Epithelial cell of proximal tubule (primary cell): ENCODE data around the gene THBS1. TPM values are rescaled to one million over a fixed set of nuclear protein-coding genes. Genes with fewer than 3 reads are reported as not detected.

ENCODE experiments used
- DNase-seq: peaks from one replicate; pipeline ENCODE4 v3.0.0-alpha.2; 2011; ENCODE audit warnings: low read depth
- H3K4me3 ChIP-seq: 2 replicates; pipeline ENCODE4 v1.5.1; 2011; ENCODE audit warnings: low read depth, mild to moderate bottlenecking, low read length
- CTCF ChIP-seq: conservative IDR thresholded peaks from 2 replicates; pipeline ENCODE4 v1.5.1; 2012; ENCODE audit warnings: low read depth, mild to moderate bottlenecking, low read length
- total RNA-seq: library from RNA; depleted of rRNA; stranded (reverse); fragments of >200 nt; gene quantifications from 2 replicates; pipeline ENCODE4 v1.2.3, GENCODE V29; 2015

THBS1 gene
- total RNA-seq, 1 donor from 2014 or later, result 61.7 TPM

- H3K4me3 ChIP-seq, result no peak overlapping the region
- no peak for TF ChIP-seq CTCF
- DNase-seq, result no peak
Measured at GRCh38 chr15:39553947-39554693, 26.8 kb upstream of the THBS1 start.

- no peak for TF ChIP-seq CTCF
- no peak overlapping the region for H3K4me3 ChIP-seq
- no peak for DNase-seq
Measured at GRCh38 chr15:39554746-39555387, 26.0 kb upstream of the THBS1 start.

- H3K4me3 ChIP-seq, result no peak overlapping the region
- DNase-seq, result no peak
- TF ChIP-seq CTCF, result no peak
Measured at GRCh38 chr15:39555885-39556284, 25.0 kb upstream of the THBS1 start.

GRCh38 chr15:39556461-39556860 is 24.4 kb upstream of the THBS1 start:
- TF ChIP-seq CTCF, result no peak
- no peak for DNase-seq
- H3K4me3 ChIP-seq, result no peak overlapping the region

GRCh38 chr15:39558421-39558820 is 22.5 kb upstream of the THBS1 start:
- no peak overlapping the region for H3K4me3 ChIP-seq
- no peak for TF ChIP-seq CTCF
- no peak for DNase-seq

GRCh38 chr15:39564972-39565665 is 15.8 kb upstream of the THBS1 start:
- no peak for TF ChIP-seq CTCF
- no peak for DNase-seq
- H3K4me3 ChIP-seq, result no peak overlapping the region
